HG02798 (cell line): ENCODE results near the gene KIAA0513.

Experiments used
- ATAC-seq: cut with Tn5 transposase; IDR thresholded peaks from one replicate; pipeline ENCODE4 v1.9.1; 2021; ENCODE audit warnings: mild to moderate bottlenecking; ENCODE audit not compliant: unreplicated experiment, poor library complexity

The KIAA0513 gene

DNA sequence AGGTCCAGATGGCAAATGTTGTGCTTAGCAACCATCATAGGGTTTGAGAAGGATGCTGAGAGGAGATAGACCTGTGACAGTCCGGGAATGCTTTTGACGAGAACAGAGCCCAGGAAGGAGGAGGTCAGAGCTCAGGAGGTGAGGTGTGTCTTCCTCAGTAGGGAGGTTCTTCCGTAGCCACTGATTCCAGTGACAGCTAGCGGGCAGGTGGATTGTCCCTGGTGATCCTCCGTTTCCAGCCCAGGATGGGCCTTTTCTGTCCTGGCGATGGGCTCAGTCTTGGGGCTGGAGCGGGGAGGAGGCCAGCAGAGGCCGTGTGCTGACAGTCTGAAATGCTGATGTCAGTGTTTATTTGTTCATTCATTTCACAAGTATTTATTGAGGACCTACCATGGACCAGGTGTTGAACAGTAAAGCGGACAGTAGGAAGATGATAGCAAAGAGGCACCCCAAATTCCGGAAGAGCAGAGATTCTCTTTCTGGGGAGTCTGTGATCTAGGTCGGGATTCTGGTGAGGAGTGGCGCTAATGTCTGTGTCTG, 38.8 kb downstream of the KIAA0513 start:
- ATAC-seq: no peak

DNA sequence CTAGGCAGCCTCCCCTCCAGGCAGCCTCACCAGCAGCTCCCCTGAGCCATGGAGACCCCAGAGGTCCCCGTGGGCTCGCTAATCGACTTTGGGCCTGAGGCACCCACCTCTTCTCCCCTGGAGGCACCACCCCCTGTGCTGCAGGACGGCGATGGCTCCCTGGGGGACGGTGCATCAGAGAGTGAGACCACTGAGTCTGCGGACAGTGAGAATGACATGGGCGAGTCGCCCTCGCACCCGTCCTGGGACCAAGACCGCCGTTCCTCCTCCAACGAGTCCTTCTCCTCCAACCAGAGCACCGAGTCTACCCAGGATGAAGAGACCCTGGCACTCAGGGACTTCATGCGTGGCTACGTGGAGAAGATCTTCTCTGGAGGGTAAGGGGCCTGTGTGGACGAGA, 39.4 kb downstream of the KIAA0513 start:
- ATAC-seq: no peak

- no peak for ATAC-seq
These were observed 39.8 kb downstream of the KIAA0513 start for GRCh38 chr16:85067426-85067825.

GRCh38 chr16:85068746-85069145, 41.2 kb downstream of the KIAA0513 start:
- no peak for ATAC-seq

- no peak for ATAC-seq
These were observed 41.6 kb downstream of the KIAA0513 start for GRCh38 chr16:85069171-85069570.

- ATAC-seq: no peak
These were observed 44.7 kb downstream of the KIAA0513 start for GRCh38 chr16:85072076-85072860.

GRCh38 chr16:85072947-85073346, 45.4 kb downstream of the KIAA0513 start:
- no peak for ATAC-seq

DNA sequence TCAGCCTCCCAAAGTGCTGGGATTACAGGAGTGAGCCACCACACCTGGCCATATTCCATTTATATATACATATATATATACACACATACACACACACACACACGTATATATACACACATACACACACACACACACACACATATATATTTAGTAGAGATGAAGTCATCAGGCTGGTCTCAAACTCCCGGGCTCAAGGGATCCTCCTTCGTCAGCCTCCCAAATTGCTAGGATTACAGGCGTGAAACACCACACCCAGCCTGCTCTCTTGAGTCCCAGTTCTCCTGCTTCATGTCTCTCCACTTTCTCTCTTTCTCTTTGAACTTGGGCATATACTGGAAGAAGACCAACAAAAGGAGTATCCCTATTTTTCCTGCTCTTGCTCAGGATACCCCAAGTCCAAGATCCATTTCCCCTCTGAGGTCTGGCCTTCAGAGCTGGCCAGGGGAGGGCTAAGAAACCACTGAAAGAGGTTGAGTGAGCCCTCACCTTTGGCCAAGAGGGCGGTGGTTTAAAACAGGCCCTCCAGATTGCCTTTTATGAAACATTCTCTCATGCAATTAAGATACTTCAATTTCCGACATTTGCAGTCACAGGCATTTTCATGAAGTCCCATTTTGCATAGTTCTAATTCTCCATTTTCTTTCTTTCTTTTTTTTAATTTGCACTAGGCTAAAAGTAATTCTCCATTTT, 46.8 kb downstream of the KIAA0513 start:
- ATAC-seq: no peak

DNA sequence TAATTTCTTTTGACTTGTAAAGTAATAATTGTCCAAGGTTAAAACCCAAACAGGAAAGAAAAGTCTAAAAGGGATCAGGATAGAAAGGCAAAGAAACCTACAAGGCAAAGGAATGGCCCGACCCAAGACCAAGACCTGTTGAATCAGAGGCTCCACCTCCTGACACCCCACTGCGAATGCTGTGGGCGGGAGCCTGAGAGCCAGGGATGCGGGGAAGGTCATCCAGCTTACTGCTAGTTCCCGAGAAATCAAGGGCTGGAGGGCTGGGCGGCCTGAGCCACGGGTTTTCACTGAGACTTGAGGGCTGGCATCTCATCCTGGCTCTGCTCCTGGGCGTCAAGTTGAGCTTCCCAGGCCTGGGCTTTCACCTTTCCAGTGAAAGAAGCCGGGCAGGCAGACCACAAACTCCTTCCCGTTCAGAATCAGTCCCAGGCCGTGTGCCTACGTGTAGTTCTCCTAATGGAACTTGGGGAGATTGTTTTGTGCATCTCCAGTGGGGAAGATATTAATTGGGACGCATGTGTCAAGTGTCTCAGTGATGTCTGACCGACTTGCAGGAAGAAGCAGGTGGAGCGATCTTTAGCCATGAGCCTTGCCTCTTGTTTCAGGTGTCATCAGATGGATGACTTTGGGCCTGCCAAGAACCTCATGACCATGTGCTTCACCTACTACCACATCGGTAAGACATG, 47.8 kb downstream of the KIAA0513 start:
- no peak for ATAC-seq

DNA sequence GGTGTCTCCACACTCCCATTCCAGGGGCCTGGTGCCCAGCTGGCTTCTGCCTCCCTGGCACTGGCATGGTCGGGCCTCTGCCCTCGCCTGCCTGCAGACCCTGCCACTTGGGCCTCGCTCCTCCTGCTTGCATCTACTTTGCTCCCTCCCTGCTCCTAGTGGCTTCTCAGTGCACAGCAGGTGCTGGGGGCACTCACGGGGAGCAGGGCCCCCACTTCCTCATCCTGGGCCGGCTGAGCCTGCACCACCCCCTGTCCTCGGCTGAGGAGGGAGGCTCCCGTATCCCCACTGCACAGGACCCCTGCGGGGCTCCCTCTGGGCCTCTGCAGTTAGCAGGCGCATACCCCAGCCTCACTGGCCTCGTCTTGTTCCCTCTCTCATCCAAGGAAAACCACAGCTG, 49.4 kb downstream of the KIAA0513 start:
- no peak for ATAC-seq

DNA sequence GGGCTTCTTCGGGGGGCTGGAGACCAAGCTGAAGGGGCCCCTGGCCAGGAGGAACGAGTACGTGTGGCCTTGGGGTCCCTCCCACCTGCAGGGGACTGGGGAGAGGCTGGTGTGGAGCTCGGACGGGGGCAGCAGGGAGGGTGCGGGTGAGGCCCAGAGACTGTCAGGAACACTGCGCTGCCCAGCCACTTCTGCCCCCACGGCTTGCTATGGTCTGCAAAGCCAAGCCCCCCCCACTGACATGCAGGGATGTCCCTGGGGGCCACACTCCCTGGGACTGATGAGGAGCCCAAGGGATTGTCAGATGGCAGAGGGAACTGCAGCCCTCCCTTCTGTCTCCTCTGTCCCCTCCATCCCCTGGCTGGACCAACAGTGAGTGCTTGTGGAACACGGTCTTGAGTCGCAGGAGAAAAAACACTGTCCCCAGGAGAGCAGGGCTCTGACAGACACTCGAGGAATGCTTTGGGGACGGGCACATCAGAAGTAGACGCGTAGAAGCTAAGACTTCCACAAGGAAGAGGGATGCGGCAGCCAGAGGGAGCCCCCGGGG, 50.1 kb downstream of the KIAA0513 start:
- ATAC-seq: no peak

DNA sequence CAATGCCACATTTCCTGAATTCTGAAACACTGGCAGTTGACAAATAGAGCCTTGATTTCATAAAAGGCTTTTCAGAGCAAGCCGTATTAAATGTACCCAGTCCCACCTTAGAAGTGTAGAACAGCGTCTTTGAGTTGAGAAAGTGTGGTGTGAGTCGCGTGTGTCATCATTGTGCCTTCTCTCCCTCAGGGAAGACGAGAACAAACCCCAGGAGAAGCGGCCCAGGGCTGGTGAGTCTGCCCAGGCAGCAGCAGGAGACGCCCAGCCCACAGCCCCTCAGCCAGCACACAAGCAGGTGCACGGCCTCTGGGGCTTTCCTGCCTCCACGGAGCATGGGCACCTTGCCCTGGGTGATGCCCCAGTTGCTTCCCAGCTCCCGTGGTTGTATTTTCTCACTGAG, 50.6 kb downstream of the KIAA0513 start:
- no peak for ATAC-seq

DNA sequence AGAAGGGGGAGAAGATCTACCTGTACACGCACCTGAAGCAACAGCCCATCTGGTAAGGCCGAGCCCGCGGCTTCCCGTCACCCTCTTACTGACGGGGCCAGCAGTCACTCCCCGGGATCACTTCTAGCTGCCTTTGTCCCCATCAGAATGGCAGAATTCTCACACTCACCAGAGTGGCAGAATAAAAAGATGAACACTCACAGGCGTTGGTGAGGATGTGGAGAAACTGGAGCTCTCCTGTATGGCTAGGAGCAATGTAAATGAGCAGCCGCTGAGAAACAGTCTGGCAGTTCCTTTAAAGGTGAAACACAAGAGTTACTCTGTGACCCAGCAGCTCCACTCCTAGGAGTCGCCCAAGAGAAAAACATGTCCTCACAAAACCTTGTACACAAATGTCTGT, 51.4 kb downstream of the KIAA0513 start:
- ATAC-seq: no peak

- no peak for ATAC-seq
These were observed 52.4 kb downstream of the KIAA0513 start for GRCh38 chr16:85079785-85080570.

- ATAC-seq: no peak
These were observed 53.4 kb downstream of the KIAA0513 start for GRCh38 chr16:85081038-85081437.

DNA sequence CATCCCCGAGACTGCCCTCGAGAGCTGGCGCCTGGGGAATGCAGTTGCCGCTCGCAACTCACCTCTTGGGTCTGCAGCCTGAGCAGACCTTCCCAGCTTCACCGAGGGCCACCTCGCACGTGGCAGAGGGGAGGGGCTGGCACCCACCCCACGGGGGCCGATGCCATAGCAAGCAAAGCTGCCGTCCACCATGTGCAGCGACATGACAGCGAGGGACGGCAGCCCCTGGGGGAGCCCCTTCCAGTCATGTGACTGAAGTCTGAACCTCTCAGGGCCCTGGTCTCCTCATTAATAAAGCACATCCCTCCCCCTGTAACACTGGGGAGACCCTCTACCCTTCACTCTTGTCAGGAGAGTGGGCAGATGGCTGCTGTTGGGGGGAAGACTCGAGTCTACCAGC, 54.2 kb downstream of the KIAA0513 start:
- ATAC-seq: no peak

DNA sequence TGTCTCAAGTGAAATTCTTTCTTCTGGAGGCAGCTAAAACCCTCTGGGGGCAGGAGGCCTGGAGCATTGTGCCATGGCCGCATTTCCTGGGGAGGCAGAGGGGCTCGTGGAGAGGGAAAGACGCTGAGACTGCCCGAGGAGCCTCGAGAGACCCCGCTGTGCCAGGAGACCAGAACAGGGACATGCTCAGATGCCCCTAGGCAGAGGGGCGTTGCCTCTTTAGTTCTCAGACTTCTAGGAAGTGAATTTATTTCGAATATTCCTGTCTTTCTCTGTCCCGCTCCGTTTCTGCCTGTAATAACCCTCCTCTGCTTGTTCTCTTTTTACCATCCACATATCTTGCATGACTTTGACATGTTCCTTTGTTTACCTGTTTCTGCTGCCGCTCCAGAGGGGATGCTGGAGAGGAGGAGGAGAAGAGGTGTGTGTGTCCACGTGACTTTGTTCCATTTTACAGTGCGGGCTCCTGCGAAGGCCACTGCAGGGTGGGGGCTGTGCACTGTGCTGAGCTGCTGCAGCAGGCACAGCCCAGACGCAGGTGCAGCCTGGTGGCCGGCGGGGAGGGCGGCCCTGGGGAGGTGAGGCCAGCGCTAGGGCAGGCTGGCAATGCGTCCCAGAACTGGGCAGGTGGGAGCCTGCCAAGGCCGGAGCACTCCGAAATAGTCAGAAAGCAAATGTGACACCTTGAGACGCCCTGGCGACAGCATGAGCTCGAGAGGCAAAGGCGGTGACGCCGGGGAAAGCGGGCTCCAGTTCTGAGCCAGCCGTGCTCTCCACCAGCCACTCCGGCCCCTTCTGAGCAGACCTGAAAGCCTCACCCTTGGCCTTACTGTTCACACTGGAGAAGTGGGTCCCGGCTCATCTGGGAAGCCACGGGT, 54.8 kb downstream of the KIAA0513 start:
- no peak for ATAC-seq

GRCh38 chr16:85083051-85083639, 55.5 kb downstream of the KIAA0513 start:
- ATAC-seq: no peak
